ENCODE results near the gene RNU1-3.
"Not testable (repeated sequence)": the region's sequence is repeated elsewhere in the genome, so short reads cannot be mapped to it uniquely, and the experiment has no call there.

- not testable (repeated sequence) for TF ChIP-seq POLR2A, CTCF (IDR thresholded peaks at IDR 0.05)
Measured at GRCh38 chr1:16706302-16706701, 39.6 kb upstream of the RNU1-3 start.

All from esophagus squamous epithelium (tissue), 4 donors.